ENCODE data around the gene GRAMD1B.

The GRAMD1B gene

GRCh38 chr11:123547180-123547579 is 117.1 kb downstream of the GRAMD1B start:
- H4K20me1 ChIP-seq (ENCODE audit: insufficient read depth, low read length, poor library complexity, severe bottlenecking): no peaks in the 10 kb centered on the region
- no peak for TF ChIP-seq CTCF (conservative IDR thresholded peaks at IDR 0.05; ENCODE audit: low read length)
- no peak for TF ChIP-seq EZH2phosphoT487 (IDR thresholded peaks at IDR 0.05; ENCODE audit: borderline replicate concordance)
- H3K36me3 ChIP-seq (ENCODE audit: insufficient read depth, low read length): no peaks in the 10 kb centered on the region; the same call in 1 of the 2 replicates
- no peaks in the 10 kb centered on the region for H3F3A ChIP-seq (ENCODE audit: low read depth)
- H3K9me2 ChIP-seq (replicated peaks; ENCODE audit: low read depth, low read length): no peaks in the 10 kb centered on the region
- H3K4me1 ChIP-seq (ENCODE audit: insufficient read depth, low read length, poor library complexity, severe bottlenecking): no peaks in the 10 kb centered on the region
- peaks cover 12% of the 10 kb centered on the region; the same call in 1 of the 2 replicates for H3K79me2 ChIP-seq (ENCODE audit: insufficient read depth, low read length)
- H3K4me3 ChIP-seq (ENCODE audit: low read length, poor library complexity, severe bottlenecking): no peak overlapping the region
- H3K4me2 ChIP-seq (ENCODE audit: low read depth, low read length, poor library complexity, severe bottlenecking): no peak overlapping the region
- no peaks in the 10 kb centered on the region for H3K9me3 ChIP-seq (ENCODE audit: insufficient read depth, low read depth, low read length)
- no peaks in the 10 kb centered on the region for H3K27me3 ChIP-seq (ENCODE audit: insufficient read depth, low read length, poor library complexity, severe bottlenecking)
- H3K9ac ChIP-seq (ENCODE audit: low read depth, low read length, poor library complexity, severe bottlenecking): no peak overlapping the region
- H2AFZ ChIP-seq (ENCODE audit: low read length): no peak overlapping the region

DNA sequence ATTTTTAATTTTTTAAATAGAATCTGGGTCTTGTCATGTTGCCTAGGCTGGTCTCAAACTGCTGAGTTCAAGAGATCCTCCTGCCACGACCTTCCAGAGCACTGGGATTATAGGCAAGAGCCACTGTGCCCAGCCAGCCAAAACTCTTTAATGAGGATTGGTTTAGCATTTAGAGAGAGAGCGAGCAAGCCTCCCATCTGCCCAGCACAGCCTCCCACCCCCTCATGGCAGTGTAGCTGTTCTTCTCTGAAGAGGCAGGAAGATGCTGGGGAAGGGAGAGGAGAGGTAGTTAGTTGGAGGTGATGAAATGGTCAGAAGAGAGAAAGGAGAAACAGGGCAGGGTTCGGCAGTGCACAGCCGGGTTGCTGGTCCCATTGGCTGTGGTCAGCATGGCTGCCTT is 118.7 kb downstream of the GRAMD1B start:
- TF ChIP-seq EZH2phosphoT487 (IDR thresholded peaks at IDR 0.05; ENCODE audit: borderline replicate concordance): no peak
- no peak for TF ChIP-seq CTCF (conservative IDR thresholded peaks at IDR 0.05; ENCODE audit: low read length)

DNA sequence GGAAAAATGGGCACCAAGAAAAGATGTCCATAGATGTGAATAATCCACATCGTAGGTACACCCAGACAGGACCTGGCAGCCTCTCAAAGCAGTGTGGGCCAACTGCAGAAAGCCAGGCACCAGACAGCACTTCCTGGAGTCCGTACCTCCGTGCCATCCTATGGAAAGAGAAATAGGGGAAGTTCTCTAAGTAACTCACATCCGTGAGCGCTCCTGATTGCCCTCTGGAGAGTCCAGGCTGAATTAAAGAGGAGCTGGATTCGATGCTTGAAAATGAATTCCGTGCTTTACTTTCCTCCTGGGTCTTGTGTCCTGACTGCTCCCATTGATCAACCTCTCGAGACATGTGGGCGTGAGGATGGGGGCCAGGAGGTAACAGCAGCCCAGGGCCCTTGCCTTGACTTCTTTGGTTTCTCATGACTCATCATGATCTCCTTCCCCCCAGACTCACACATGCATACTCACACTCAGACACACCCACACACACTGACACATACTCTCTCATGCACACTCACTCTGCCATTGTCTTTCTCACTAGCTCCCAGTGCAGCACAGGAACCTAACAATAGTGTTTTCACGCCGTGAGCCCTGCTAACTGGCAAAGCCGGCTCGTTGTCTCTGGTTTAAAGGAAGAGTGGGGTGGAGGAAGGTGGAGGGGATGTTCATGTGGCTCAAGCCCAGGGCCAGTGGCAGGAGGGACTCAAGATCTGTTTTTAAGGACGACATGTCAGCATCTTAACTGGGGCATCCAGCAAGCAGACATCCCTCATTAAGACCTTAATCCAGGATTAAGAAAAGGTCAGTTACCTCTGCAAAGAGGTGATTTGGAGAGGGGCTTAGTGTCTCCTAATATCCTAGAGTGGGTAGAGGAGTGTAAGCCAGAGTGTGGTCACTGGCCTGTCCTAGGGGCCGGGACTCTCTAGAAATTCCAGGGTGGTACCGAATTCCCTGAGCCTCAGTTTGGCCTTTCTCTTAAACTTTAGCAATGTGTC is 120.2 kb downstream of the GRAMD1B start:
- H3K9me2 ChIP-seq (replicated peaks; ENCODE audit: low read depth, low read length): no peaks in the 10 kb centered on the region
- H2AFZ ChIP-seq (ENCODE audit: low read length): no peak overlapping the region
- peaks cover 12% of the 10 kb centered on the region; the same call in 1 of the 2 replicates for H3K79me2 ChIP-seq (ENCODE audit: insufficient read depth, low read length)
- no peaks in the 10 kb centered on the region for H3F3A ChIP-seq (ENCODE audit: low read depth)
- no peak for TF ChIP-seq EZH2phosphoT487 (IDR thresholded peaks at IDR 0.05; ENCODE audit: borderline replicate concordance)
- no peak for TF ChIP-seq CTCF (conservative IDR thresholded peaks at IDR 0.05; ENCODE audit: low read length)
- no peaks in the 10 kb centered on the region for H4K20me1 ChIP-seq (ENCODE audit: insufficient read depth, low read length, poor library complexity, severe bottlenecking)
- H3K4me2 ChIP-seq (ENCODE audit: low read depth, low read length, poor library complexity, severe bottlenecking): no peak overlapping the region
- no peaks in the 10 kb centered on the region for H3K4me1 ChIP-seq (ENCODE audit: insufficient read depth, low read length, poor library complexity, severe bottlenecking)
- no peaks in the 10 kb centered on the region for H3K9me3 ChIP-seq (ENCODE audit: insufficient read depth, low read depth, low read length)
- H3K27me3 ChIP-seq (ENCODE audit: insufficient read depth, low read length, poor library complexity, severe bottlenecking): no peaks in the 10 kb centered on the region
- no peaks in the 10 kb centered on the region for H3K36me3 ChIP-seq (ENCODE audit: insufficient read depth, low read length)
- H3K9ac ChIP-seq (ENCODE audit: low read depth, low read length, poor library complexity, severe bottlenecking): no peak overlapping the region
- H3K4me3 ChIP-seq (ENCODE audit: low read length, poor library complexity, severe bottlenecking): no peak overlapping the region

More for the DNA sequence above, 118.7 kb downstream of the GRAMD1B start:
- Histone ChIP-seq H3K9me3 (ENCODE audit: insufficient read depth, low read depth, low read length) (no peaks in the 10 kb centered on the region), H3K9ac (ENCODE audit: low read depth, low read length, poor library complexity, severe bottlenecking) (no peak overlapping the region), H4K20me1 (ENCODE audit: insufficient read depth, low read length, poor library complexity, severe bottlenecking) (no peaks in the 10 kb centered on the region), H3K9me2 (replicated peaks; ENCODE audit: low read depth, low read length) (no peaks in the 10 kb centered on the region), H3K4me1 (ENCODE audit: insufficient read depth, low read length, poor library complexity, severe bottlenecking) (no peaks in the 10 kb centered on the region), H3K27me3 (ENCODE audit: insufficient read depth, low read length, poor library complexity, severe bottlenecking) (no peaks in the 10 kb centered on the region), H3K36me3 (ENCODE audit: insufficient read depth, low read length) (no peaks in the 10 kb centered on the region), H3F3A (ENCODE audit: low read depth) (no peaks in the 10 kb centered on the region), H2AFZ (ENCODE audit: low read length) (no peak overlapping the region), H3K79me2 (ENCODE audit: insufficient read depth, low read length) (peaks cover 12% of the 10 kb centered on the region; the same call in 1 of the 2 replicates), H3K4me2 (ENCODE audit: low read depth, low read length, poor library complexity, severe bottlenecking) (no peak overlapping the region), H3K4me3 (ENCODE audit: low read length, poor library complexity, severe bottlenecking) (no peak overlapping the region)

Data from Loucy (cell line).